Fibroblast of pulmonary artery (primary cell): Measurements from ENCODE around the gene SAC3D1.

ENCODE experiments used
- DNase-seq: peaks from one replicate; pipeline ENCODE4 v3.0.0-alpha.2; 2010; ENCODE audit warnings: low read depth
- H3K4me3 ChIP-seq: replicated peaks from 2 replicates; pipeline ENCODE4 v1.5.1; 2011; ENCODE audit warnings: low read depth, mild to moderate bottlenecking, control low read depth, low read length, moderate library complexity
- TF ChIP-seq, protein P1 (sequence below): IDR thresholded peaks from 2 replicates; pipeline ENCODE4 v1.5.1; 2011; ENCODE audit warnings: mild to moderate bottlenecking, control low read depth, low read length, inconsistent platforms; ENCODE audit errors: missing control alignments

Gene SAC3D1

DNA sequence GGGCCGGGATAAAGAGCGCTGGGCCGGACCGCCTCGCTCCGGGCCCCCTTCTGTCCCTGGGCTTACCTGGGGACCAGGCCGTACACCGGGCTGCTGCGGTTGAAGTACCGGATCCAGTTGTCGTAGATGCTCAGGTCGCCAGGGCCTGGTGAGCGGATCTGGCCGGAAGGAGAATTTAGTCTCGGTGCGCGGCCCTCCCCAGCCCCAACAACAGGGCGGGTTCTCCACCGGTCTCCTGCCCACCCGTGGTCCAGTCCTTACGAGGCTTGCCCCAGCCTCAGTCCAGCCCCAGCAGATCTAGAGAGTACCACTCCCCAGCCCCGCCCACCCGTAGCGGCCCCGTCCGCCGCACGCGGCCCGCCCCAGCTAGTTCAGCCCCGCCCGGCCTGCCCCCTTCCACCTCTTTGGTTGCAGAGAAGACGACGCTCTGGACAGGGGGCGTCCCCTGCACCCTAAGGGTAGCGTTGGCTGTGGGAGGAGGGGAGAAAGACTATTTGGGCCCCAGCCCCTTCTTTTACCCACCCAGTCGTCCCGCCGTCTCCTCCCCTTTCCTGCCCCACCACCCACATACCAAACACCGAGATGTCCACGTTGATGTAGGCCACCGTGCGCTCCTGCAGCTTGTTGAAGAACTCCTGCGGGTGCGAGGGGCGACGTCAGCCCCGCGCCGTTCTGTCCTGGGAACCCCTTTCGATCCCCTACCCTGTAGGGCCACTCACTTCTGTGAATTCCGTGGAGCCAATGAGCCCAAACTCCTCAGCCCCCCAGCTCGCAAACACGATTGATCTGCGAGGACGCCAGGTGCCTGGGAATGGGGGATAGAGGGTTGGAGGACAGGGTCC is 6.8 kb downstream of the SAC3D1 start:
- no peak for DNase-seq
- TF ChIP-seq, protein P1, sequence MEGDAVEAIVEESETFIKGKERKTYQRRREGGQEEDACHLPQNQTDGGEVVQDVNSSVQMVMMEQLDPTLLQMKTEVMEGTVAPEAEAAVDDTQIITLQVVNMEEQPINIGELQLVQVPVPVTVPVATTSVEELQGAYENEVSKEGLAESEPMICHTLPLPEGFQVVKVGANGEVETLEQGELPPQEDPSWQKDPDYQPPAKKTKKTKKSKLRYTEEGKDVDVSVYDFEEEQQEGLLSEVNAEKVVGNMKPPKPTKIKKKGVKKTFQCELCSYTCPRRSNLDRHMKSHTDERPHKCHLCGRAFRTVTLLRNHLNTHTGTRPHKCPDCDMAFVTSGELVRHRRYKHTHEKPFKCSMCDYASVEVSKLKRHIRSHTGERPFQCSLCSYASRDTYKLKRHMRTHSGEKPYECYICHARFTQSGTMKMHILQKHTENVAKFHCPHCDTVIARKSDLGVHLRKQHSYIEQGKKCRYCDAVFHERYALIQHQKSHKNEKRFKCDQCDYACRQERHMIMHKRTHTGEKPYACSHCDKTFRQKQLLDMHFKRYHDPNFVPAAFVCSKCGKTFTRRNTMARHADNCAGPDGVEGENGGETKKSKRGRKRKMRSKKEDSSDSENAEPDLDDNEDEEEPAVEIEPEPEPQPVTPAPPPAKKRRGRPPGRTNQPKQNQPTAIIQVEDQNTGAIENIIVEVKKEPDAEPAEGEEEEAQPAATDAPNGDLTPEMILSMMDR, result no peak
- peak overlapping the region; percentile 48 for H3K4me3 ChIP-seq

DNA sequence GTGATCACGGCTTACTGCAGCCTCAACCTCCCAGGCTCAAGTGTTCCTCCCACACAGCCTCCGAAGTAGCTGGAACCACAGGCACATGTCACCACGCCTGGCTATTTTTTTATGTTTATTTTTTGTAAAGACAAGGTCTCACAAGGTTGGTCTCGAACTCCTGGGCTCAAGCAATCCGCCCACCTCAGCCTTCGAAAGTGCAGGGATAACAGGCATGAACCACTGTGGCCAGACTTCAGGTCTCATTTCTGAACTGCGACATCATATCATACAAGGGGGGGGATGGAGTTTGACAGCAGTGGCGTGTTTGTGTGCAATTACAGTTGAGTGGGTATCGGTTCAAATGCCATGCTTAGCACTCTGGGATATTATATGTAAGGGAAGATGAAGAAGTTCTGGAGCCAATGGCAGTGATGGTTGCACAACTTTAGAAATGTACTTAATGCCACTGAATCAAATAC is 10.4 kb downstream of the SAC3D1 start:
- DNase-seq, result no peak
- TF ChIP-seq, protein P1, result no peak
- H3K4me3 ChIP-seq, result no peak overlapping the region

GRCh38 chr11:65053827-65054508 is 13.0 kb downstream of the SAC3D1 start:
- TF ChIP-seq, protein P1, result no peak
- H3K4me3 ChIP-seq, result no peak overlapping the region
- DNase-seq, result no peak

DNA sequence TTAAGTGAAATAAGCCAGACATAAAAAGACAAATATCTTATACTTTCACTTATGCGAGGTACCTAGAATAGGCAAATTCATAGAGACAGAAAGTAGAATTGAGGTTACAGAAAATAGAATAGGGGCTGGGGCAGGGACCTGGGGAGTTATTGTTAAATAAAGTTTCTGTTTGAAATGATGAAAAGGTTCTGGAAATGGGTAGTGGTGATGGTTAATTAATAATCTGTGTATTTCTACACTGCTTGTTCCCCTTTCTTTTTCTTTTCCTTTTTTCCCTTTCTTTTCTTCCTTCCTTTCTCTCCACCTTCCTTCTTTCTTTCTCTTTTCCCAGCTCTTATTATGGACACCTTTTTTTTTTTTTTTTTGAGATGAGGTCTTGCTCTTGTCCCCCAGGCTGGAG is 14.5 kb downstream of the SAC3D1 start:
- no peak overlapping the region for H3K4me3 ChIP-seq
- no peak for DNase-seq
- TF ChIP-seq, protein P1, result no peak

DNA sequence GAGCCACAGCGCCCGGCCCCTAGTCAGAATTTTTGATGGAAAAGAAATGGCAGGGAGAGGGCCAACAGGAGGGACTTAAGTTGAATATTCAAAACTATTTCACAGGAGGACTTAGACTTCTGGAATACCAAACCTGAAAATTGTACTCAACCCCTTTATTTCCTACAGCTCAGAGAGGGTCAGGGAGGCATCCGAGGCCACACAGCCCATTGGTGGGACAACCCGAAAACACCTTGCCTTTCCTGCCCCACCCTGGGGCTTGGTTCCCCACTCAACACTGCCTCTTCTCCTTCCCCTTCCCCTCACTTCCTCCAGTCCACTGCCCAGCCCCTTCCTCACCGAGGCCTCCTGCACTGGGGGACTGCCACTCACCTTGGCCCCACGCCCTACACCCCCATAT is 16.0 kb downstream of the SAC3D1 start:
- H3K4me3 ChIP-seq, result no peak overlapping the region
- DNase-seq, result no peak
- TF ChIP-seq, protein P1, result no peak

- DNase-seq, result no peak
- TF ChIP-seq, protein P1, result no peak
- H3K4me3 ChIP-seq, result no peak overlapping the region
Observed at GRCh38 chr11:65057526-65057925, 16.5 kb downstream of the SAC3D1 start.

DNA sequence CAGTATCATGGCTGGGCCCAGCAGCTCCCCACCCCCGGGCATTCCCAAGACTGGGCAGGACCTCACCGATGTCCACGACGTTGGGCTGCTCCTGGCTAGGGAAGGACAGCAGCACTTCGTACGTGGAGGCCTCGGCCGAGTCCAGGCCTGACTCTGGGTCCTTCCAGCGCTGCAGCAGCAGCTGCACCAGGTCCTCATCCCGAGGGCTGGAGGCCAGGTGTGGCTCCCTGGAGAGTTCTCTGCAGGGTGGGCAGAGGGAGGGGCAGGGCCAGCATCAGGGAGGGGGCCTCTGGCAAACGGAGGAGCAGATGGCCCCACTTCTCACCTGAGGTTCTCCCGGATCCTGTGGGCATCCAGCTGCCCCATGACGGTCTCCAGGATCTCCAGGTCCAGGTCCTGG is 17.0 kb downstream of the SAC3D1 start:
- no peak for DNase-seq
- TF ChIP-seq, protein P1, result no peak
- H3K4me3 ChIP-seq, result no peak overlapping the region
